Heart right ventricle (tissue), 16 donors: ENCODE measurements around the gene RTEL1. TPM values are rescaled to one million over a fixed set of nuclear protein-coding genes. Genes with fewer than 3 reads are reported as not detected.

Source experiments
- ATAC-seq, 8 donors: fragments of 200-7000 bp; cut with Tn5 transposase; one replicate each; pipeline ENCODE4 v1.9.1; 2020; ENCODE audit warnings: mild to moderate bottlenecking in 8 of 8, moderate library complexity in 8 of 8, moderate number of reproducible peaks in 1 of 8
- DNase-seq, 2 donors: peaks; one replicate each; pipeline ENCODE4 v3.0.0-alpha.2; 2020
- H3K27ac ChIP-seq, 10 donors: fragments of 200-600 bp; sonication (generic) in 2 of 10; one replicate each; pipeline versions ENCODE4 v1.5.0 to v1.8.0; 2020 to 2022; ENCODE audit warnings: mild to moderate bottlenecking in 3 of 10
- H3K27me3 ChIP-seq, 7 donors: fragments of 200-600 bp; one replicate each; pipeline ENCODE4 v1.8.0; 2021 to 2022; ENCODE audit warnings: mild to moderate bottlenecking in 2 of 7
- H3K36me3 ChIP-seq, 9 donors: fragments of 200-600 bp; sonication (generic) in 1 of 9; one replicate each; pipeline versions ENCODE4 v1.5.0 to v1.8.0; 2020 to 2022; ENCODE audit warnings: mild to moderate bottlenecking in 2 of 9
- H3K4me1 ChIP-seq, 9 donors: fragments of 200-600 bp; sonication (generic) in 1 of 9; one replicate each; pipeline versions ENCODE4 v1.5.0 to v1.8.0; 2020 to 2022; ENCODE audit warnings: mild to moderate bottlenecking in 4 of 9
- H3K4me3 ChIP-seq, 10 donors: fragments of 200-600 bp; sonication (generic) in 2 of 10; one replicate each; pipeline versions ENCODE4 v1.5.0 to v1.8.0; 2020 to 2022; ENCODE audit warnings: mild to moderate bottlenecking in 7 of 10, moderate library complexity in 2 of 10
- H3K9me3 ChIP-seq, 11 donors: fragments of 200-600 bp in 10 of 11; sonication (generic) in 2 of 11; one replicate each; pipeline versions ENCODE4 v1.5.0 to v1.8.0; 2013 to 2022; ENCODE audit warnings: mild to moderate bottlenecking in 2 of 11, control low read depth in 1 of 11, moderate library complexity in 1 of 11
- WGBS, 2 donors: extraction: QIAGEN DNeasy Blood & Tissue Kit; methylation state at CpG; one replicate each; pipeline ENCODE4 v1.1.7; 2013; ENCODE audit warnings: inconsistent platforms in 1 of 2; 5-methylcytosine and 5-hydroxymethylcytosine counted together
- intact Hi-C, 10 donors: fragments of 100-400 bp; cut with DNase I; formaldehyde crosslinking; loops; one replicate each; pipeline versions ENCODE4 v1.11.1 to v1.14.2; 2022
- polyA plus RNA-seq, 2 donors: library from polyadenylated mRNA; stranded (reverse); fragments of 200-250 nt; gene quantifications; one replicate each; pipeline ENCODE4 v1.2.3, GENCODE V29; 2013
- total RNA-seq, 10 donors: library from RNA; stranded (reverse); fragmentation: NEBNext Ultra II Directional in 3 of 10; extraction: Animal tissue kit (Norgen Biotek cat#: 25700) in 3 of 10; gene quantifications; one replicate each; pipeline versions ENCODE4 v1.2.1 to v1.2.4, GENCODE V29; 2021 to 2023
- TF ChIP-seq, protein P1 (sequence below), 9 donors: fragments of 200-600 bp; sonication (generic) in 2 of 9; IDR thresholded peaks; one replicate each; pipeline versions ENCODE4 v1.5.0 to v1.8.0; 2021 to 2022; ENCODE audit warnings: antibody characterized with exemption in 9 of 9, mild to moderate bottlenecking in 5 of 9, moderate library complexity in 1 of 9
- donor health status: Arrhythmogenic right ventricular cardiomyopathy.
- donor health status: ischemic (EF 13 %, LVEDD 7.1; RV severe dilation, severe dysfunction).
- donor health status: healthy with polysubstance abuse.
- donor health status: DM: no; HTN: yes; CAD: no.
- donor health status: DM: no; HTN: no; CAD: no.
- donor health status: ischemic (EF 25% LVEDD 6.9; RV normal size, moderate dysfunction).
- donor health status: ischemic (EF 25% LVEDD 5.7; RV mildly dilated, moderate dysfunction).
- donor health status: healthy.
- donor health status: DM: yes; HTN: yes; CAD: no.
- donor health status: Ischemic cardiomyopathy.
- donor health status: ischemic (EF 35%, LVEDD 5.7; RV mildly dilated, moderate dysfunction).
- donor health status: nonischemic (EF 11% LVEDD 7.7; RV severe dilation, severe dysfunction).
- donor health status: DM: yes; HTN: yes; CAD: no.
- donor health status: PGD.
- donor health status: ischemic (EF 29% LVEDD 5.4; RV normal size, mild dysfunction).
- donor health status: nonischemic (EF 23%, LVEDD 6.1; RV moderate dilation, normal function).

RTEL1 gene
- total and polyA plus RNA-seq, 12 donors: 5.3 to 18.8 (median 10.3) TPM

DNA sequence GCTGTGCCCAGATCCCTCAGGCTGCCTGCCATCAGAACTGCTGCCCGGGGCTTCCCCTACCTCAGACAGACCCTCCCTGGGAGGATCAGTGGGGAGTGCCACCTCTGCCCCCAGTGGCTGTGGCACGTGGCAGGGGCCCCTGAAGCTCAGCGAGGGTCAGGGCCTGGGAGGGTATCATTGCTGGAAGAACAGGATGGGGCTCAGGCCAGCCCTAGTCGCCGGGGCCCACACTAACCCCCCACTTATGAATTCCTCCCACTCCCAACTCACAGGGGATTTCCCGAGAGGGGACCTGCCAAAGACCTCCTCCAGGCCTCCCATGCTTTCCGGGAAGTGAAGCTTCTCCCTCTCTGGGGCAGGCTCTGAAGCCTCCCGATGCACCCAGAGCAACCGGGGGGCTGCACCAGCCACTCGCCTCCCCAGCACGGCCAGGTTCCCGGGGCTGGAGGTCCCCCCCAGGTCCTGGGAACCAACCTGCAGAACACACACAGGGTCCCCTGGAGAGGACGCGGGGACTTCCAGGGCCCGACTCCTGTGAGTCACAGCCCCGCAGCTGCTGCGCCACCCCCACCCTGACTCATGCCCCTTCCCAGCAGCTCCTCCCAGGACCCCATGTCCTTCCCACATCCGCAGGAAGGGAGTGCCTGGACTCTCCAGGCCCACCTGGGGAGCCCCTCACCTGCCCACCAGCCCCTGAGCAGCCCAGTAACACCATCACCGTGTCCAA lies 40.8 kb downstream of the RTEL1 start:
- Histone ChIP-seq H3K9me3 (no peaks in the 10 kb centered on the region), H3K27me3 (no peaks in the 10 kb centered on the region), H3K27ac (peak overlapping the region in 9 of 10 donors; percentile 38 to 93 (median 65)), H3K36me3 (peaks cover 0 to 80% (median 5%) of the 10 kb centered on the region in 9 donors), H3K4me1 (peaks cover 22 to 64% (median 53%) of the 10 kb centered on the region in 9 donors), H3K4me3 (peak overlapping the region in 1 of 10 donors; percentile 3)
- peak in 1 of 2 donors; percentile 50 for DNase-seq
- TF ChIP-seq, protein P1, sequence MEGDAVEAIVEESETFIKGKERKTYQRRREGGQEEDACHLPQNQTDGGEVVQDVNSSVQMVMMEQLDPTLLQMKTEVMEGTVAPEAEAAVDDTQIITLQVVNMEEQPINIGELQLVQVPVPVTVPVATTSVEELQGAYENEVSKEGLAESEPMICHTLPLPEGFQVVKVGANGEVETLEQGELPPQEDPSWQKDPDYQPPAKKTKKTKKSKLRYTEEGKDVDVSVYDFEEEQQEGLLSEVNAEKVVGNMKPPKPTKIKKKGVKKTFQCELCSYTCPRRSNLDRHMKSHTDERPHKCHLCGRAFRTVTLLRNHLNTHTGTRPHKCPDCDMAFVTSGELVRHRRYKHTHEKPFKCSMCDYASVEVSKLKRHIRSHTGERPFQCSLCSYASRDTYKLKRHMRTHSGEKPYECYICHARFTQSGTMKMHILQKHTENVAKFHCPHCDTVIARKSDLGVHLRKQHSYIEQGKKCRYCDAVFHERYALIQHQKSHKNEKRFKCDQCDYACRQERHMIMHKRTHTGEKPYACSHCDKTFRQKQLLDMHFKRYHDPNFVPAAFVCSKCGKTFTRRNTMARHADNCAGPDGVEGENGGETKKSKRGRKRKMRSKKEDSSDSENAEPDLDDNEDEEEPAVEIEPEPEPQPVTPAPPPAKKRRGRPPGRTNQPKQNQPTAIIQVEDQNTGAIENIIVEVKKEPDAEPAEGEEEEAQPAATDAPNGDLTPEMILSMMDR (IDR thresholded peaks at IDR 0.05): no peak
- 30 to 48% methylated on average over 19 of the region's 19 CpGs for WGBS, 2 donors
- intact Hi-C loops: no loop called here
- ATAC-seq: peak; percentile 12 to 77 (median 26)

DNA sequence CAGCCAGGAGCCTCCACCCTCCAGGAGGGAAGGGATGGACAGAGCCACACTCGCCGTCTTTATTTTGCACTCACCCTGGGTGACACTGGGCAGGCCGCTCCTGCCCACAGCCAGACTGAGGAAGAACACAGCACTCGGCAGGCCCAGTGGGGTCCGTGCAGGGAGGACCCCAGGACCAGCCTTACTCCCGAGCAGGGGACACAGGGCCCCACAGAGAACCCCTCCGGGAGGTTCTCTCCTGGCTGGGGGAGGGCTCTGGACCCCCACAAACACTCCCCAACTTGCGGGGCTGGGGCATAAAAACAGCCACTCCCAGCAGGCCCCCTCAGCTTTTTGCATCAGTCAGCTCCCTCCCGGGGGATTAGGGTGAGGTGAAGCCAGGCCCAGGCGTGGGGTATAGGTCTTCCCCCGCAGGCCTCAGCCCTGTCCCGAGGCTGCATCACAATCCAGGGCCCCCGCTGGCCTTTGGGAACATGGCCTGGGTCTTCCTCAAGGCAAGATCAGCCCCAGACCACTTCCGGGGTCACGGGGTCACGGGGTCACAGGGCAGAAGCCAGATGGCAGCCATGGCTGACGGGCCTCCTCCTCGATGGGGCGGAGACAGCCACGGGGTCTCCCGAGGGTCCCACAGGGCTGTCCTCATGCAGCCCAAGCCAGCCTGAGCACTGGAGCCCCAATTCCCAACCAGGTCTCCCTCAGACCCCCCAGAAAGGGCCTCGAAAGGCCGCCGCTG lies 41.5 kb downstream of the RTEL1 start:
- no peaks in the 10 kb centered on the region for H3K27me3 ChIP-seq
- TF ChIP-seq, protein P1 (IDR thresholded peaks at IDR 0.05): no peak
- peaks cover 0 to 80% (median 7%) of the 10 kb centered on the region in 9 donors for H3K36me3 ChIP-seq
- ATAC-seq (no peak), DNase-seq (peak in 1 of 2 donors; percentile 8)
- H3K4me3 ChIP-seq: no peak overlapping the region
- H3K27ac ChIP-seq: peak overlapping the region in 9 of 10 donors; percentile 38 to 93 (median 65)
- no peaks in the 10 kb centered on the region for H3K9me3 ChIP-seq
- 79 to 80% methylated on average over 24 of the region's 24 CpGs for WGBS, 2 donors
- intact Hi-C loops: no loop called here
- peaks cover 22 to 64% (median 52%) of the 10 kb centered on the region in 9 donors for H3K4me1 ChIP-seq

DNA sequence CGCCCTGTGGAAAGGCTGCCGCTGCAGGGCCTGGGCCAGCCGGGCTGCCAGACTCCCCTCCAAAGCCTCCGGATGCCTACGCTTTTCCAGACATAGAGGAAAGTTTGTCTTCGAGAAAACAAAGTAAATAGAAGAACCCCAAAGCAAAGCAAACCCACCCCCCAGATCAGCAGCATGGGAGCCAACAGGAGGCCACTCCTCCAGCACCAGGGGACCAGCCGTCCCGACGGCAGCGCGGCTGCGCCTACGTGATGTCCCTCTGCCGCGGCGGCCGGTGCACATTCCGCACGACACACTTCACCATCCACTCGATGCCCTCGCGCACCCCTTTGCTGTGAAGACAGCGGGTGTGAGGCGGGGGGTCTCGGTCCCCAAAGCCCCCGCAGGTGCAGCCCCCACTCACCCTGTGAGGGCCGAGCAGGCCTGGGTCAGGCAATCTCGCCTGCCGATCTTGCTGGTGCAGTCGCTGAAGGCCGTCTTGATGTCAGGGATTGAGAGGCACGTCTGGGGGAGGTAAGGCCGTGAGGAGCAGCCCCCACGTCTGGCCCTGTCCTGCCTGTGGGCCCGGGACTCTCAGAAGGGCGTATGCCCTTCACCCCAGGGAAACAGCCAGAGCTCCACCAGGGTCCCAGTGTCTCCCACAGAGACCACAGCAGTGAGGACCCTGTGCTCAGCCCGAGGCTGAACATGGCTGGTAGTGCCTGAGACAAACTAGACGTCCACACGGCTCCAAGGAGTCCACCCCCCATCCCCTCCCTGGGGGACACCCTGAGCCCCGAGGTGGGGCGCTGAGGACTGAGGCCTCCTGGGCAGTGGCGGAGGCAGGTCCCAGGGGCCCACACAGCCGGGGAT lies 42.3 kb downstream of the RTEL1 start:
- Histone ChIP-seq H3K4me1 (peaks cover 19 to 58% (median 45%) of the 10 kb centered on the region in 9 donors), H3K27me3 (no peaks in the 10 kb centered on the region), H3K9me3 (no peaks in the 10 kb centered on the region), H3K36me3 (peaks cover 0 to 80% (median 9%) of the 10 kb centered on the region in 9 donors), H3K4me3 (no peak overlapping the region), H3K27ac (peak overlapping the region in 6 of 10 donors; percentile 60 to 93 (median 72))
- WGBS, 2 donors: 86% methylated on average over 43 of the region's 43 CpGs
- TF ChIP-seq, protein P1 (IDR thresholded peaks at IDR 0.05): no peak
- DNase-seq: no peak
- ATAC-seq: no peak
- intact Hi-C loops: no loop called here

DNA sequence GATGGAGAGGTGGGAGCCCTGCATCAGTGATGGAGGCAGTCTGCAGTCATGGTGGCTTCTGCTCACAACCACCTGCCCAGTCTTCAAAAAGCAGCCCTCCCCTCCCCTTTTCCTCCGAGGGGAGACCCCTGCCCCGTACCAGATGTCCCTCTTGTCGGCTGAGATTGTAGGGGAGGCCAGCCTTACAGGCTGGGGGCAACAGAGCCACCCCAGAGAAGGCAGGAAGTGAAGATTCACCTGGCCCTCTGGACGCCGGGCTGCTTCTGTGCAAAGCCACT lies 42.9 kb downstream of the RTEL1 start:
- H3K27me3 ChIP-seq: no peaks in the 10 kb centered on the region
- TF ChIP-seq, protein P1 (IDR thresholded peaks at IDR 0.05): no peak
- H3K9me3 ChIP-seq: no peaks in the 10 kb centered on the region
- H3K4me1 ChIP-seq: peaks cover 17 to 54% (median 42%) of the 10 kb centered on the region in 9 donors
- no peak for DNase-seq
- peaks cover 0 to 81% (median 15%) of the 10 kb centered on the region in 9 donors for H3K36me3 ChIP-seq
- WGBS, 2 donors: 71 to 86% methylated on average over 5 of the region's 5 CpGs
- intact Hi-C loops: no loop called here
- no peak overlapping the region for H3K4me3 ChIP-seq
- H3K27ac ChIP-seq: peak overlapping the region in 4 of 10 donors; percentile 15 to 93 (median 56)
- no peak for ATAC-seq
